Spleen (tissue), 11 donors: Measurements from ENCODE around the gene GRID2. TPM values are rescaled to one million over a fixed set of nuclear protein-coding genes. Genes with fewer than 3 reads are reported as not detected.

Experiments
- DNase-seq: peaks from one replicate; pipeline ENCODE4 v3.0.0-alpha.2; 2020
- H3K27ac ChIP-seq, 8 donors: fragments of 200-600 bp; sonication (generic) in 7 of 8; 1 replicate in 4 of 8; 2 replicates in 4 of 8; pipeline versions ENCODE4 v1.5.0 to v1.8.0; 2016 to 2021; ENCODE audit warnings: inconsistent platforms in 4 of 8, mild to moderate bottlenecking in 4 of 8, moderate library complexity in 1 of 8
- H3K27me3 ChIP-seq, 7 donors: fragments of 200-600 bp; sonication (generic) in 6 of 7; replicated peaks in 1 of 7; 1 replicate in 4 of 7; 2 replicates in 3 of 7; pipeline versions ENCODE4 v1.5.0 to v1.8.0; 2016 to 2021; ENCODE audit warnings: inconsistent platforms in 3 of 7, mild to moderate bottlenecking in 1 of 7
- H3K36me3 ChIP-seq, 6 donors: fragments of 200-600 bp; sonication (generic) in 5 of 6; 1 replicate in 4 of 6; 2 replicates in 2 of 6; pipeline versions ENCODE4 v1.5.0 to v1.8.0; 2016 to 2021; ENCODE audit warnings: inconsistent platforms in 2 of 6
- H3K4me1 ChIP-seq, 6 donors: fragments of 200-600 bp; sonication (generic) in 5 of 6; 1 replicate in 3 of 6; 2 replicates in 3 of 6; pipeline versions ENCODE4 v1.5.0 to v1.8.0; 2016 to 2021; ENCODE audit warnings: inconsistent platforms in 3 of 6
- H3K4me3 ChIP-seq, 8 donors: fragments of 200-600 bp; sonication (generic) in 7 of 8; 1 replicate in 4 of 8; 2 replicates in 4 of 8; pipeline versions ENCODE4 v1.5.0 to v1.8.0; 2016 to 2021; ENCODE audit warnings: inconsistent platforms in 4 of 8, mild to moderate bottlenecking in 4 of 8, moderate library complexity in 2 of 8
- H3K9me3 ChIP-seq, 8 donors: fragments of 200-600 bp; sonication (generic) in 7 of 8; 1 replicate in 4 of 8; 2 replicates in 4 of 8; pipeline versions ENCODE4 v1.5.0 to v1.8.0; 2016 to 2021; ENCODE audit warnings: inconsistent platforms in 4 of 8
- CTCF ChIP-seq, 11 experiments: fragments of 200-600 bp in 7 of 11; fragments of 450-650 bp in 4 of 11; sonication (generic) in 4 of 11; IDR thresholded peaks in 8 of 11; conservative IDR thresholded peaks in 3 of 11; 1 replicate in 7 of 11; 2 replicates in 4 of 11; pipeline versions ENCODE4 v1.4.0 to v1.8.0; 2016 to 2021; ENCODE audit warnings: antibody characterized with exemption in 11 of 11, inconsistent platforms in 4 of 11, mild to moderate bottlenecking in 1 of 11
- POLR2A ChIP-seq, 3 donors: fragments of 450-650 bp; IDR thresholded peaks; one replicate each; pipeline ENCODE4 v1.5.1; 2017; ENCODE audit warnings: antibody characterized with exemption in 3 of 3, mild to moderate bottlenecking in 1 of 3
- POLR2AphosphoS5 ChIP-seq, 3 donors: sonication (generic); formaldehyde crosslinking; IDR thresholded peaks; one replicate each; pipeline ENCODE4 v1.5.1; 2017; ENCODE audit warnings: antibody characterized with exemption in 3 of 3
- WGBS, 5 donors: extraction: QIAGEN DNeasy Blood & Tissue Kit in 3 of 5; methylation state at CpG; one replicate each; pipeline versions ENCODE4 v1.1.5 to v1.1.7; 2013 to 2018; 5-methylcytosine and 5-hydroxymethylcytosine counted together
- intact Hi-C: fragments of 100-400 bp; cut with DNase I; formaldehyde crosslinking; loops from one replicate; pipeline ENCODE4 v1.15.0; 2023; ENCODE audit warnings: low total_unique reads
- polyA plus RNA-seq, 3 donors: library from polyadenylated mRNA; stranded (reverse); fragments of 200-250 nt; gene quantifications; one replicate each; pipeline ENCODE4 v1.2.1, GENCODE V29; 2013
- total RNA-seq, 7 donors: library from RNA; depleted of rRNA in 3 of 7; stranded (reverse); fragments of >200 nt in 3 of 7; fragmentation: NEBNext Ultra II Directional in 4 of 7; extraction: Animal tissue kit (Norgen Biotek cat#: 25700) in 4 of 7; gene quantifications; one replicate each; pipeline versions ENCODE4 v1.1.0 to v1.2.1, GENCODE V29; 2016 to 2021
- donor health status: healthy with polysubstance abuse.
- donor health status: DM: no; HTN: no; CAD: no; lungs with moderate emphysema.
- donor health status: DM: no; HTN: no; CAD: no.
- donor health status: Bipolar disorder and iron deficiency.
- donor health status: healthy.
- donor health status: DM: no; HTN: no; CAD: no.
- donor health status: DM: yes; HTN: yes; CAD: no.

The GRID2 gene
- total and polyA plus RNA-seq, 10 donors: 0.03 to 0.92 (median 0.22) TPM; not detected in 4

DNA sequence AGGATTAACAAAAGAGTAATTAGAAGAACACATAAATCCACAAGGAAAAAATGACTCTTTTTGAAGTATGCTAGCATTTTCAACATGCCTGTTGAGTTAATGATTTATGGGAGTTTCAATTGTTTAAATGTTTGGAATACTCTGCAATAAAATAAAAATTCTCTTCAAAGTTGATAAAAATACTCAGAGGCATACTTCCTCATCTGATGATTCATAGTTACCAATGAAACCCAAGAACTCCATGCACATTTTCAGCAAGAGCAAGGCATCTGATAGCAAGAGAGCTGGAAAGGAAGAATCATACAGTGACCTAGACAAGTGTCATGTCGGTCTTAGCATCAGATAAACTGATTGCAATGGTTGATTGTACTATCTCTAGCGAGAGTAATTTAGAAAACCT lies 1081.1 kb downstream of the GRID2 start:
- TF ChIP-seq CTCF (IDR thresholded peaks at IDR 0.05 in 8 of 11, conservative IDR thresholded peaks at IDR 0.05 in 3 of 11) (no peak), POLR2AphosphoS5 (IDR thresholded peaks at IDR 0.05) (no peak), POLR2A (IDR thresholded peaks at IDR 0.05) (no peak)
- H3K27ac ChIP-seq: no peak overlapping the region
- no peaks in the 10 kb centered on the region for H3K4me1 ChIP-seq
- DNase-seq: no peak
- WGBS, 5 donors: 65 to 82% (median 73%) methylated on average over 2 of the region's 2 CpGs
- H3K36me3 ChIP-seq: no peaks in the 10 kb centered on the region
- intact Hi-C loops: no loop called here
- H3K4me3 ChIP-seq: no peak overlapping the region
- no peaks in the 10 kb centered on the region for H3K27me3 ChIP-seq
- peaks cover 0 to 4% (median 0%) of the 10 kb centered on the region in 8 donors for H3K9me3 ChIP-seq

DNA sequence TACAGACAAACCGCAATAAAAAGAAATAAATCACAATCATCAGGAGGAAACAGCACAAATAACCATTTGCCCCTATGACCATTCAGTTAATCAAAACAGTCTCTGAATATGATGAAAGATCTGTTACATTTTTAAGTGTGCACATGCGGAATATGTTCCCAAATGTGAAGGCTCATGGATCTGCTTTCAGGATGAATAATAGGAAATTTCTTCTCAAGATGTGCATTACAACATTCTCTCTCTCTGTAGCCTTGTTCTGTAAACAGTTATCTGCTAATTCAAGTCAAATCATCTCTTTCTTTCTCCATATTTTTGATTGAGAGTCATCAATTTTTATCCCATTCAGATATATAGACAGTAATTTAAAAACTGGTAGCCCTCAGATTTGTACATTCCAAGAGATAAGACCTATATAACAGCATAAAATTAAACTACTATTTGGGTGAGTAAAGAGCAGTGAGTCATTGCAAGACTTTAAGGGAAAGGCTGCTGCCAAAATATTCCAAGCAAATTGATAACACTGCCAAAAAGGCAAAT lies 1090.8 kb downstream of the GRID2 start:
- TF ChIP-seq POLR2AphosphoS5 (IDR thresholded peaks at IDR 0.05): no peak
- TF ChIP-seq POLR2A (IDR thresholded peaks at IDR 0.05): no peak
- TF ChIP-seq CTCF (IDR thresholded peaks at IDR 0.05 in 8 of 11, conservative IDR thresholded peaks at IDR 0.05 in 3 of 11): no peak
- H3K4me3 ChIP-seq: no peak overlapping the region
- H3K27ac ChIP-seq: no peak overlapping the region
- no peaks in the 10 kb centered on the region for H3K9me3 ChIP-seq
- WGBS, 5 donors: 74 to 78% (median 77%) methylated on average over 2 of the region's 2 CpGs
- no peaks in the 10 kb centered on the region for H3K27me3 ChIP-seq
- no peaks in the 10 kb centered on the region for H3K36me3 ChIP-seq
- no peaks in the 10 kb centered on the region for H3K4me1 ChIP-seq
- intact Hi-C loops: no loop called here
- DNase-seq: no peak

DNA sequence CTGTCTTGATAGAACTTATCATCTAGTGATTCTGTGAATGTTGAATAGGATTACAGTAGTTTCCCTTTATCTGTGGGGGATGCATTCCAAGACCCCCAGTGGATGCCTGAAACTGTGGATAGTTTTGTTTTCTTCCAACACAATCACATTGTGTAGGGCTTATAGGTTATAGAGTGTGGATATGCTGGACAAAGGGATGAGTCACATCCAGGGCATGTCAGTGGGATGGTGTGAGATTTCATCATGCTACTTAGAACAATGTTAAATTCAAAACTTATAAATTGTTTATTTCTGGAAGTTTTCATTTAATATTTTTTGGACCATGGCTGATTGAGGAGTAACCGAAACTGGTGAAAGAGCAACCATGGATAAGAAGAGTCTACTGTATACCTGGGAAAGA lies 1092.5 kb downstream of the GRID2 start:
- intact Hi-C loops: no loop called here
- Histone ChIP-seq H3K27me3 (no peaks in the 10 kb centered on the region), H3K4me1 (no peaks in the 10 kb centered on the region), H3K9me3 (no peaks in the 10 kb centered on the region), H3K27ac (no peak overlapping the region), H3K36me3 (no peaks in the 10 kb centered on the region), H3K4me3 (no peak overlapping the region)
- DNase-seq: no peak
- 88 to 96% (median 90%) methylated on average over 1 of the region's 1 CpG for WGBS, 5 donors
- TF ChIP-seq POLR2A (IDR thresholded peaks at IDR 0.05) (no peak), POLR2AphosphoS5 (IDR thresholded peaks at IDR 0.05) (no peak), CTCF (IDR thresholded peaks at IDR 0.05 in 8 of 11, conservative IDR thresholded peaks at IDR 0.05 in 3 of 11) (no peak)

DNA sequence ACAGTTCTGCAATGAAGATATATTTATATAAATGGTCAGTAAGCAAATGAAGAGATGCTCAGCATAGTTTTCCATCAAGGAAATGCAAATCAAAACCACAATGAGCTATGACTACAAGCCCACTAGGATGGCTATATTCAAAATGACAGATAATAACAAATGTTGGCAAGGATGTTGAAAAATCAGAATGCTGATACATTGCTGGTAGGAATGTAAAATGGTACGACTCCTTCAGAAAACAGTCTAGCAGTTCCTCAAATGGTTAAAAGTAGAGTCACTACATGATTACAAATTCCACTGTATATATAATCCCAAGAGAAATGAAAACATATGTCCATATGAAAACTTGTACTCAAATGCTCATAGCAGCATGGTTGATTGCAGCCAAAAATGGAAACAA lies 1099.8 kb downstream of the GRID2 start:
- TF ChIP-seq POLR2A (IDR thresholded peaks at IDR 0.05): no peak
- TF ChIP-seq POLR2AphosphoS5 (IDR thresholded peaks at IDR 0.05): no peak
- TF ChIP-seq CTCF (IDR thresholded peaks at IDR 0.05 in 8 of 11, conservative IDR thresholded peaks at IDR 0.05 in 3 of 11): no peak
- WGBS, 5 donors: 85 to 97% (median 86%) methylated on average over 1 of the region's 1 CpG
- no peaks in the 10 kb centered on the region for H3K4me1 ChIP-seq
- no peaks in the 10 kb centered on the region for H3K9me3 ChIP-seq
- DNase-seq: no peak
- intact Hi-C loops: no loop called here
- no peaks in the 10 kb centered on the region for H3K36me3 ChIP-seq
- no peak overlapping the region for H3K4me3 ChIP-seq
- no peaks in the 10 kb centered on the region for H3K27me3 ChIP-seq
- no peak overlapping the region for H3K27ac ChIP-seq
